Endothelial cell of umbilical vein (primary cell): ENCODE results near the gene MAGEE1. TPM values are rescaled to one million over a fixed set of nuclear protein-coding genes. Genes with fewer than 3 reads are reported as not detected.

Experiments used
- BruUV-seq: library from RNA; stranded (reverse); fragments of 400-500 nt; replicated peaks from 2 replicates; lab custom pipeline; 2021; lab: Mats Ljungman, UMichigan
- CTCF ChIA-PET: fragments of 300-600, 350-600 bp; sonication (Branson Sonifier 250); formaldehyde crosslinking; loops from one replicate; lab custom pipeline; 2021; ENCODE audit warnings: antibody characterized with exemption, inconsistent platforms; lab: Charles Lee
- POLR2A ChIA-PET: fragments of 300-600, 350-600 bp; sonication (Branson Sonifier 250); formaldehyde crosslinking; loops from one replicate; lab custom pipeline; 2021; ENCODE audit warnings: antibody characterized with exemption, inconsistent platforms; lab: Charles Lee
- DNase-seq: peaks from one replicate; pipeline ENCODE4 v3.0.0-alpha.2; 2011; ENCODE audit warnings: low read depth, low spot score
- FAIRE-seq: peaks from 2 replicates; lab custom pipeline; 2011; peaks lifted over from hg19 to GRCh38; lab: Jason Lieb, UNC
- H2AFZ ChIP-seq: 2 replicates; pipeline ENCODE4 v1.6.0; 2012; ENCODE audit warnings: low read depth, low read length, control low read depth, inconsistent platforms
- H3K27ac ChIP-seq: 2 replicates; pipeline ENCODE4 v1.5.1; 2011; ENCODE audit warnings: low read depth, mild to moderate bottlenecking, control low read depth, low read length, moderate library complexity; ENCODE audit not compliant: insufficient read depth
- H3K27me3 ChIP-seq, 2 experiments: 2 replicates each; pipeline versions ENCODE4 v1.6.0 to v1.6.1; 2011; ENCODE audit warnings: low read length in 2 of 2, mixed read lengths in 1 of 2; ENCODE audit not compliant: control insufficient read depth in 2 of 2, insufficient read depth in 2 of 2
- H3K36me3 ChIP-seq, 2 experiments: 2 replicates in 1 of 2; 3 replicates in 1 of 2; pipeline ENCODE4 v1.5.1; 2011; ENCODE audit warnings: low read length in 2 of 2, mild to moderate bottlenecking in 1 of 2, moderate library complexity in 1 of 2; ENCODE audit not compliant: control insufficient read depth in 2 of 2, insufficient read depth in 2 of 2; ENCODE audit errors: extremely low read depth in 1 of 2
- H3K4me1 ChIP-seq: 3 replicates; pipeline ENCODE4 v1.5.1; 2011; ENCODE audit warnings: mild to moderate bottlenecking, low read length; ENCODE audit not compliant: control insufficient read depth, insufficient read depth; ENCODE audit errors: extremely low read depth
- H3K4me2 ChIP-seq: 2 replicates; pipeline ENCODE4 v1.6.1; 2011; ENCODE audit warnings: low read length, control low read depth, mixed read lengths; ENCODE audit not compliant: insufficient read depth
- H3K4me3 ChIP-seq, 3 experiments: fragments of 200-600 bp in 1 of 3; sonication (generic), shearing (Covaris generic) in 1 of 3; replicated peaks in 1 of 3; 2 replicates each; pipeline ENCODE4 v1.5.1; 2011 to 2016; ENCODE audit warnings: control low read depth in 3 of 3, low read length in 3 of 3, mild to moderate bottlenecking in 2 of 3, inconsistent platforms in 1 of 3, low read depth in 1 of 3, moderate library complexity in 1 of 3; ENCODE audit not compliant: insufficient read depth in 1 of 3
- H3K79me2 ChIP-seq: 2 replicates; pipeline ENCODE4 v1.6.0; 2012; ENCODE audit warnings: low read length, inconsistent platforms; ENCODE audit not compliant: control insufficient read depth, insufficient read depth
- H3K9ac ChIP-seq: replicated peaks from 2 replicates; pipeline ENCODE3; 2011; ENCODE audit warnings: low read length, control low read depth; ENCODE audit not compliant: insufficient read depth; ENCODE audit errors: extremely low read depth
- H3K9me1 ChIP-seq: replicated peaks from 3 replicates; pipeline ENCODE4 v1.6.0; 2011; ENCODE audit warnings: mild to moderate bottlenecking, low read length; ENCODE audit not compliant: control insufficient read depth, insufficient read depth; ENCODE audit errors: extremely low read depth
- H3K9me3 ChIP-seq: replicated peaks from 2 replicates; pipeline ENCODE4 v1.5.1; 2012; ENCODE audit warnings: low read length, inconsistent platforms; ENCODE audit not compliant: control insufficient read depth, insufficient read depth
- H4K20me1 ChIP-seq: replicated peaks from 2 replicates; pipeline ENCODE3; 2011; ENCODE audit warnings: mild to moderate bottlenecking, low read length; ENCODE audit not compliant: control insufficient read depth, insufficient read depth; ENCODE audit errors: extremely low read depth
- CTCF ChIP-seq, 2 donors: IDR thresholded peaks; 1 replicate in 1 of 2; 2 replicates in 1 of 2; pipeline ENCODE4 v1.5.1; 2011; ENCODE audit warnings: low read length in 2 of 2, mild to moderate bottlenecking in 2 of 2, moderate library complexity in 2 of 2, control low read depth in 1 of 2, inconsistent platforms in 1 of 2, low read depth in 1 of 2; ENCODE audit not compliant: insufficient read depth in 1 of 2; ENCODE audit errors: extremely low read depth in 1 of 2
- GATA2 ChIP-seq: IDR thresholded peaks from 2 replicates; pipeline ENCODE4 v1.7.0; 2011; ENCODE audit warnings: low read depth, mild to moderate bottlenecking, moderate library complexity, mixed read lengths, low read length; ENCODE audit not compliant: insufficient read length, insufficient read depth
- MAX ChIP-seq: IDR thresholded peaks from 2 replicates; pipeline ENCODE4 v1.6.1; 2011; ENCODE audit not compliant: insufficient read depth, insufficient read length
- dilution Hi-C: fragments of 300-500 bp; cut with MboI; formaldehyde crosslinking; loops from one replicate; pipeline ENCODE4 v1.15.0; 2019; ENCODE audit warnings: low sequenced_read_pairs; ENCODE audit not compliant: extremely low pct_ligation_motif_present
- intact Hi-C: fragments of 100-400 bp; cut with micrococcal nuclease; formaldehyde crosslinking; loops from one replicate; pipeline ENCODE4 v1.10.0; 2022
- polyA plus RNA-seq, 4 experiments: library from polyadenylated mRNA; depleted of rRNA in 3 of 4; stranded (reverse) in 3 of 4; unstranded in 1 of 4; fragments of >200 nt; gene quantifications; 2 replicates each; pipeline versions ENCODE4 v1.2.1 to v1.2.3, GENCODE V29; 2011 to 2012; ENCODE audit warnings: missing spikeins in 1 of 4
- total RNA-seq: library from RNA; stranded (reverse); gene quantifications from 2 replicates; pipeline ENCODE4 v1.2.3, GENCODE V29; 2021

Gene MAGEE1
- total and polyA plus RNA-seq, 2 donors (not counting 3 experiments of a cell fraction or from before 2014, with no cell fraction given) = 0.10 to 0.95 TPM

GRCh38 chrX:76454456-76454927 is 27.0 kb downstream of the MAGEE1 start:
- ChIA-PET POLR2A (no interaction called here), CTCF (interaction anchor here (0.6 to 2.9 kb wide), 4 partner anchors 9 to 1532 kb away, joined by 3 to 35 read pairs (median 3); no protein-coding TSS in a partner anchor)
- no peaks in the 10 kb centered on the region for H3K36me3 ChIP-seq
- no peaks in the 10 kb centered on the region for H4K20me1 ChIP-seq
- intact Hi-C loops (loop anchor here (2.0 kb wide), 1 partner anchor 176 kb away; no protein-coding TSS in a partner anchor), dilution Hi-C loops (no loop called here)
- H2AFZ ChIP-seq = no peak overlapping the region
- DNase-seq (peak; percentile 2), FAIRE-seq (no peak)
- no peaks in the 10 kb centered on the region for H3K9me3 ChIP-seq
- no TSS peak for BruUV-seq
- H3K9me1 ChIP-seq = no peaks in the 10 kb centered on the region
- no peak overlapping the region for H3K4me2 ChIP-seq
- H3K27me3 ChIP-seq = no peaks in the 10 kb centered on the region
- H3K4me3 ChIP-seq = no peak overlapping the region
- no peaks in the 10 kb centered on the region for H3K79me2 ChIP-seq
- no peak overlapping the region for H3K27ac ChIP-seq
- H3K4me1 ChIP-seq = no peaks in the 10 kb centered on the region
- peak; percentile 17 to 28 for TF ChIP-seq CTCF (IDR thresholded peaks at IDR 0.05; ENCODE audit: extremely low read depth in 1 of 2, insufficient read depth in 1 of 2, low read depth in 1 of 2, low read length in 2 of 2)
- no peak for TF ChIP-seq GATA2
- H3K9ac ChIP-seq = no peak overlapping the region

- ChIA-PET CTCF (no interaction called here), POLR2A (no interaction called here)
- FAIRE-seq = no peak
- intact Hi-C loops = no loop called here
- no peak for TF ChIP-seq MAX
- Histone ChIP-seq H3K79me2 (no peaks in the 10 kb centered on the region), H3K9me3 (no peaks in the 10 kb centered on the region), H3K4me2 (no peak overlapping the region), H3K4me3 (no peak overlapping the region), H3K9me1 (no peaks in the 10 kb centered on the region), H3K27ac (no peak overlapping the region), H4K20me1 (no peaks in the 10 kb centered on the region), H3K36me3 (no peaks in the 10 kb centered on the region), H3K4me1 (no peaks in the 10 kb centered on the region), H2AFZ (no peak overlapping the region), H3K27me3 (no peaks in the 10 kb centered on the region), H3K9ac (no peak overlapping the region)
- dilution Hi-C loops = no loop called here
- no TSS peak for BruUV-seq
- DNase-seq = no peak
Measured at GRCh38 chrX:76477353-76477752, 49.8 kb downstream of the MAGEE1 start.
